Large intestine (tissue), 3 donors: Measurements from ENCODE around the gene RIN2. TPM values are rescaled to one million over a fixed set of nuclear protein-coding genes. Genes with fewer than 3 reads are reported as not detected.
"Not testable (repeated sequence)": the region's sequence is repeated elsewhere in the genome, so short reads cannot be mapped to it uniquely, and the experiment has no call there.

Experiments
- DNase-seq, 2 donors: peaks; one replicate each; pipeline versions ENCODE4 v3.0.0 to v3.0.0-alpha.2; 2013
- H3K27ac ChIP-seq: one replicate; pipeline ENCODE4 v1.5.1; 2013; ENCODE audit warnings: low read length
- H3K27me3 ChIP-seq: 2 replicates; pipeline ENCODE4 v1.6.1; 2013; ENCODE audit warnings: low read length; ENCODE audit not compliant: control insufficient read depth, insufficient read depth
- H3K36me3 ChIP-seq: 2 replicates; pipeline ENCODE4 v1.6.1; 2013; ENCODE audit warnings: low read length; ENCODE audit not compliant: control insufficient read depth, insufficient read depth
- H3K4me1 ChIP-seq: one replicate; pipeline ENCODE4 v1.6.1; 2013; ENCODE audit warnings: low read length; ENCODE audit not compliant: control insufficient read depth, insufficient read depth
- H3K4me3 ChIP-seq: one replicate; pipeline ENCODE4 v1.5.1; 2013; ENCODE audit warnings: low read length
- H3K9me3 ChIP-seq: one replicate; pipeline ENCODE4 v1.6.1; 2013; ENCODE audit warnings: mild to moderate bottlenecking, low read depth, low read length, moderate library complexity; ENCODE audit not compliant: control insufficient read depth
- WGBS: methylation state at CpG from one replicate; pipeline ENCODE4 v1.1.5; 2013; ENCODE audit warnings: low lambda C conversion rate; ENCODE audit not compliant: insufficient coverage; 5-methylcytosine and 5-hydroxymethylcytosine counted together
- polyA plus RNA-seq: library from polyadenylated mRNA; unstranded; fragments of 120-200 nt; gene quantifications from one replicate; pipeline ENCODE4 v1.2.1, GENCODE V29; 2013

The RIN2 gene
- polyA plus RNA-seq, 1 donor: 20.3 TPM

- 76% methylated on average over 2 of the region's 4 CpGs for WGBS
- H3K27me3 ChIP-seq: no peaks in the 10 kb centered on the region
- peaks cover 21% of the 10 kb centered on the region for H3K4me1 ChIP-seq
- peaks cover 6% of the 10 kb centered on the region for H3K9me3 ChIP-seq
- no peaks in the 10 kb centered on the region for H3K36me3 ChIP-seq
- no peak for DNase-seq
- H3K27ac ChIP-seq: no peak overlapping the region
- no peak overlapping the region for H3K4me3 ChIP-seq
Observed at GRCh38 chr20:19747903-19748302, 10.2 kb upstream of the RIN2 start.

- Histone ChIP-seq H3K4me1 (peaks cover 18% of the 10 kb centered on the region), H3K27me3 (no peaks in the 10 kb centered on the region), H3K9me3 (peaks cover 6% of the 10 kb centered on the region), H3K36me3 (no peaks in the 10 kb centered on the region), H3K4me3 (no peak overlapping the region), H3K27ac (no peak overlapping the region)
- WGBS: no CpG with 5 or more reads among the region's 2 CpGs
- peak in 1 of 2 donors; percentile 66 for DNase-seq
Observed at GRCh38 chr20:19748681-19749080, 9.4 kb upstream of the RIN2 start.

GRCh38 chr20:19749618-19750071 lies 8.4 kb upstream of the RIN2 start:
- H3K27ac ChIP-seq: no peak overlapping the region

GRCh38 chr20:19750101-19750606 lies 7.9 kb upstream of the RIN2 start:
- peaks cover 6% of the 10 kb centered on the region for H3K9me3 ChIP-seq
- DNase-seq: no peak
- no peak overlapping the region for H3K4me3 ChIP-seq
- WGBS: no CpG with 5 or more reads among the region's 4 CpGs
- no peaks in the 10 kb centered on the region for H3K36me3 ChIP-seq
- no peaks in the 10 kb centered on the region for H3K27me3 ChIP-seq
- peak overlapping the region; percentile 64 for H3K27ac ChIP-seq
- H3K4me1 ChIP-seq: peaks cover 18% of the 10 kb centered on the region

More at GRCh38 chr20:19749618-19750071, 8.4 kb upstream of the RIN2 start:
- no peaks in the 10 kb centered on the region for H3K27me3 ChIP-seq
- DNase-seq: peak in 1 of 2 donors; percentile 35
- no CpG with 5 or more reads among the region's 3 CpGs for WGBS
- peaks cover 18% of the 10 kb centered on the region for H3K4me1 ChIP-seq
- peaks cover 6% of the 10 kb centered on the region for H3K9me3 ChIP-seq
- no peaks in the 10 kb centered on the region for H3K36me3 ChIP-seq
- H3K4me3 ChIP-seq: no peak overlapping the region

GRCh38 chr20:19750907-19751636 lies 7.0 kb upstream of the RIN2 start:
- Histone ChIP-seq H3K36me3 (no peaks in the 10 kb centered on the region), H3K4me3 (no peak overlapping the region), H3K27ac (peak overlapping the region; percentile 64), H3K27me3 (no peaks in the 10 kb centered on the region), H3K9me3 (no peaks in the 10 kb centered on the region), H3K4me1 (peaks cover 18% of the 10 kb centered on the region)
- no CpG with 5 or more reads among the region's 5 CpGs for WGBS
- peak; percentile 37 to 80 for DNase-seq

- H3K27me3 ChIP-seq, DNase-seq, H3K36me3 ChIP-seq, H3K27ac ChIP-seq, H3K9me3 ChIP-seq, H3K4me3 ChIP-seq: not testable (repeated sequence)
- peaks cover 22% of the 10 kb centered on the region for H3K4me1 ChIP-seq
- no CpG with 5 or more reads among the region's 14 CpGs for WGBS
Observed at GRCh38 chr20:19754201-19754600, 3.9 kb upstream of the RIN2 start.

GRCh38 chr20:19756761-19757486 lies 1.1 kb upstream of the RIN2 start:
- no peaks in the 10 kb centered on the region for H3K9me3 ChIP-seq
- no peaks in the 10 kb centered on the region for H3K36me3 ChIP-seq
- no peaks in the 10 kb centered on the region for H3K27me3 ChIP-seq
- peak in 1 of 2 donors; percentile 48 for DNase-seq
- H3K27ac ChIP-seq: peak overlapping the region; percentile 93
- peak overlapping the region; percentile 70 for H3K4me3 ChIP-seq
- WGBS: 7% methylated on average over 3 of the region's 22 CpGs
- peaks cover 7% of the 10 kb centered on the region for H3K4me1 ChIP-seq

GRCh38 chr20:19757487-19758132 lies 448 bp upstream of the RIN2 start:
- no peaks in the 10 kb centered on the region for H3K36me3 ChIP-seq
- H3K27me3 ChIP-seq: no peaks in the 10 kb centered on the region
- no peaks in the 10 kb centered on the region for H3K9me3 ChIP-seq
- WGBS: 0% methylated on average over 2 of the region's 45 CpGs
- H3K4me3 ChIP-seq: peak overlapping the region; percentile 70
- peak; percentile 95 to 97 for DNase-seq
- peaks cover 7% of the 10 kb centered on the region for H3K4me1 ChIP-seq
- H3K27ac ChIP-seq: peak overlapping the region; percentile 93

GRCh38 chr20:19758501-19759331 lies 658 bp downstream of the RIN2 start:
- Histone ChIP-seq H3K4me1 (peaks cover 7% of the 10 kb centered on the region), H3K27me3 (no peaks in the 10 kb centered on the region), H3K27ac (peak overlapping the region; percentile 93), H3K9me3 (no peaks in the 10 kb centered on the region), H3K36me3 (no peaks in the 10 kb centered on the region), H3K4me3 (peak overlapping the region; percentile 70)
- WGBS: no CpG with 5 or more reads among the region's 54 CpGs
- DNase-seq: peak; percentile 47 to 76
